SK-N-SH (cell line): ENCODE data around the gene LYZ. TPM values are rescaled to one million over a fixed set of nuclear protein-coding genes. Genes with fewer than 3 reads are reported as not detected.

Source experiments
- polyA plus RNA-seq, 3 experiments: library from polyadenylated mRNA; depleted of rRNA; stranded (reverse); fragments of >200 nt; gene quantifications; 2 replicates each; pipeline ENCODE4 v1.2.3, GENCODE V29; 2012
- small RNA-seq, 7 experiments: library from RNA; depleted of rRNA; stranded (forward); fragments of <200 nt; gene quantifications; one replicate each; pipeline ENCODE3, GENCODE V24; 2012

LYZ gene
- polyA plus RNA-seq, 1 of the 3 experiments (the other 2 are of a cell fraction) = not detected

Small RNA genes lying within 50 kb of the gene (small RNA-seq; reads per million reads assigned to genes)
- 0 reads per million in 7 experiments for gene RN7SL804P

Other genes starting within 250 kb of the LYZ start
- 46.2 and 84.1 TPM in 2 replicates for gene CPSF6, start 108.8 kb upstream of the LYZ start, polyA plus RNA-seq (2012; rRNA removed)
- gene YEATS4, start 11.4 kb downstream of the LYZ start, polyA plus RNA-seq (2012; rRNA removed) = 11.4 and 13.2 TPM in 2 replicates
- 7.1 and 9.6 TPM in 2 replicates for gene FRS2, start 122.0 kb downstream of the LYZ start, polyA plus RNA-seq (2012; rRNA removed)
- gene CCT2, start 237.1 kb downstream of the LYZ start, polyA plus RNA-seq (2012; rRNA removed) = 181 and 242 TPM in 2 replicates